ENCODE data around the gene RNF5. TPM values are rescaled to one million over a fixed set of nuclear protein-coding genes. Genes with fewer than 3 reads are reported as not detected.
"Not testable (repeated sequence)": the region's sequence is repeated elsewhere in the genome, so short reads cannot be mapped to it uniquely, and the experiment has no call there.

Gene RNF5
- total RNA-seq, 1 donor from 2014 or later = 60.7 TPM

DNA sequence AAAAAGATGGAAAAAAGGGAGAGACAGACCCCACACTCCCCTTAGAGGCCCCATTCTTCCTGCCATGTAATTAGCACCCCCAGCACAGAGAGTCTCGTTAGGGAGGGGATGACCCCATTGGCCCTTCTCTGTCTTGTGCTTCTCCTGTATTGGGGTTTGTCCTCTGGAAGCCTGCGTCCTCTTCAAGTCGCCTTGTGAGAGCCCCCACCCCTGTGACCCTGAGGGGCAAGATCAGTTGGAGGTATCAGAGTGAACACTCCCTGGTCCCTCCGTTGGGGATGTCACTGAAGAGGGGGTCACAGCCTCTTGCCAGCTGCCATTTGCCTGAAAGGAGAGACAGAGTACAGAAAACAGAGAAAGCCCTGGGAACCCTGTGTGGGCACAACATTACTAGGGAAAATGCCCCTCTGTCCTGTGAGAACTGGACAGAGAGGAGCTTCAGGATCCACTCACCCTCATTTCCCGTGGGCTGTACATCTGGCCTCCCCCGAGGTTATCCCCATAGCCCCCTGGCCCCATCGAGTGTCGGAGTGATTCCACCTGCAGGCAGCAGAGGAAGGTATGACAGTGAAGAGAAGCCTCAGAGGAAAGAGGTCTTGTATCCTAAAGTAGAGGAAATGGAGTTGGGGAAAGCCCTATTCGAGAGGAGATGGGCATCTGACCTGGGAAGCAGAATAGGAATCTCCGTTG, 8.1 kb downstream of the RNF5 start:
- intact Hi-C loops (cut with DNase I) = not testable (repeated sequence)

DNA sequence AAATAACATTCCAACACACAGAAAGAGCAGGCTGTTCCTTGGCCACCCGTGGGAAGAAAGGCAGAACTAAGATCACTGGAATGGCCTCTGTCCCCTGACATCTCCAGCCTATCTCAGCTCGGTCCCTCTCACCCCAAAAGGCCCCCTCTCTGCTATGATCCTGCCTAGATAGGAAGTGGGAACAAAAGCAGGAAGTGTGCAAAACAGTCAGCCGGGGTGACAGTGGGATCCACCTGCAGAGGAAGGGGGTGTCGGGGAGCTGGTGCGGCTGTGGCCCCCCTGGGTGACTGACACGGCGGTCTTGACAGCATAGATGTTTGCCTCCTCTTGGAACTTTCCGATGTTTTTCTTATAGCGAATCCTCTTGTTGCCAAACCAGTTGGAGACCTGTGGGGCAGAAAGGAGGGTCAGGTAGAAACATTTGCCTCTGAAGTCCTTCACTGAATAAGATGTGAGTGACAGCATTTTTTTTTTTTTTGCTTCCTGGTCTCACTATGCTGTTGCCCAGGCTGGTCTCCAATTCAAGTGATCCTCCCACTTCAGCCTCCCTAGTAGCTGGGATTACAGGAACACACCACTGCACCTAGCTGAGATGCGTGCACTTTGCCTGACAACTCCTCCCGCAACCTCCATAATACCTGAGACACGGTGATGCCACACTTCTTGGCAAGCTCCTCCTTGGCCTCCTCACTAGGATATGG, 9.0 kb downstream of the RNF5 start:
- no peak for DNase-seq (ENCODE audit: low spot score)
- intact Hi-C loops (cut with DNase I) = no loop called here

More for the DNA sequence above, 8.1 kb downstream of the RNF5 start:
- DNase-seq (ENCODE audit: low spot score) = not testable (repeated sequence)

- DNase-seq (ENCODE audit: low spot score); intact Hi-C loops (cut with DNase I): not testable (repeated sequence)
These were observed 9.6 kb downstream of the RNF5 start for GRCh38 chr6:32187725-32188380.

DNA sequence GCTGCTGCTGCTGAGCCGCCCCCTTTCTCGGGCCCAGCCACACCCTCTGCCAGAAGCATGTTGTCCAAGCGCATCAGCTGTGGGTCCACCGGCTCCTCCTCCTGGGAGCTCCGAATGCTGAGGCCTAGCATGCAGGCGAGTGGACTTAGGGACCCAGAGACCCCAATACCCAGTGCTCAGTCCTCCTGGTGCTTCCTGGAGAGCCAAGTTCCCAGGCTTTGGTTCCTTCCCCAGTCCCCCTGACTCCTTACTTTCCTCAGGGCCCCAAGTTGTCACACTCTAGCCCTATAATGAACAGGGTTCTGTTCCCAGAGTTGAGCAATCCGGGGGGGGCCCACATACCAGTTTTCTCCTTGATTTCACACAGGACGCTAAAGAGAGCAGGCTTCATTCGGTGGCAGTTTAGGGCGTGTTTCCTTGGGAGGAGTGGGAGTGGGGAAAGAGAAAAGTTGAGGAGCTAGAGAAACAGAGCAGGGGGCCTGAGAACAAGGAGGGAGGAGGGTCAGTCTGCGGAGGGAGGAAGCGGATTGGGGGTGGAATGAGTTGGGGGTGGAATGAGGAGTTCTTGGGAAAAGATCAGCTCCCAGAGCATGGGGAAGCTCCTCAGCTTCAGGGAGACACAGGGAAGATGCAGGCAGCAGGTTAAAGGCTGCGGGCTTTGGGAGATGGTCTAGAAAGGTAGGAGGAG, 10.3 kb downstream of the RNF5 start:
- no peak for DNase-seq (ENCODE audit: low spot score)
- intact Hi-C loops (cut with DNase I) = no loop called here

DNA sequence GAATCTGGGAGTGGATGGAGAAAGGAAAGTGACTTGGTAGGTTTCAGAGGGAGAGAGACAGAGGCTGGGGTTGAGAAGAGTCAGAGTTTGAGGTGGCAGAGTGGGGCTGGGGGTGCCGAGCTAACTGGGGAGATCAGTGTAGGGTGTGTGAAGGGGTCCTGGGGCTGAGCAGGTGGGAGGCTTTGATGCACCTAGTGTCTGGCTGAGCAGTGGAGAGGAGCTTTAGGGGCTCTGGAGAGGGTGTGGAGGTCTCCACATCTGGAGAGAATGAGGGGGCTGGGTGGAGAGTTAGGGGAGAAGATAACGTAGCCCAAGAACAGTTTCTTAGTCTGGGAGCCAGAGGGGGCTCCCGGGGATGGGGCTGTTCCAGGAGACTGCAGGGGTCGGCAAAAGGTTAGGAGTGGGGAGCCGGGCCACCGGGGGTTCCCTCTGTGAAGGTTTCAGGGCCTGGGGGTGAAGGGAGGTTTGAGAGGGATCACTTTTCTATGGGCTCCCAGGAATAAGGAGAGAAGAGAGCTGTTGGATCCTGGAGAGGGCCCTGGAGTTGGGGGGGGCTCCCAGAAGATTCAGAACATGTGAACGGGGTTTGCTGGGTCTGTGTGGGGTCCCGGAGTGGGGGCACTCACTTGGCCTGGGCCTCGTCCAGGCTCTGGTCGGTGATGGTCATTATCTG, 11.0 kb downstream of the RNF5 start:
- intact Hi-C loops (cut with DNase I) = no loop called here

GRCh38 chr6:32189742-32190053, 11.5 kb downstream of the RNF5 start:
- intact Hi-C loops (cut with DNase I) = no loop called here
- no peak for DNase-seq (ENCODE audit: low spot score)

More for the DNA sequence above, 11.0 kb downstream of the RNF5 start:
- no peak for DNase-seq (ENCODE audit: low spot score)

- peak; percentile 96 for DNase-seq (ENCODE audit: low spot score)
- intact Hi-C loops (cut with DNase I) = no loop called here
These were observed 12.0 kb downstream of the RNF5 start, which contains the start of gene PBX2 for GRCh38 chr6:32190054-32190851. Gene PBX2 (minus strand): TSS chr6:32190202. CDS start chr6:32189915, 287 bp downstream.

GRCh38 chr6:32190911-32191677, 12.9 kb downstream of the RNF5 start:
- peak; percentile 75 for DNase-seq (ENCODE audit: low spot score)
- intact Hi-C loops (cut with DNase I) = no loop called here

DNA sequence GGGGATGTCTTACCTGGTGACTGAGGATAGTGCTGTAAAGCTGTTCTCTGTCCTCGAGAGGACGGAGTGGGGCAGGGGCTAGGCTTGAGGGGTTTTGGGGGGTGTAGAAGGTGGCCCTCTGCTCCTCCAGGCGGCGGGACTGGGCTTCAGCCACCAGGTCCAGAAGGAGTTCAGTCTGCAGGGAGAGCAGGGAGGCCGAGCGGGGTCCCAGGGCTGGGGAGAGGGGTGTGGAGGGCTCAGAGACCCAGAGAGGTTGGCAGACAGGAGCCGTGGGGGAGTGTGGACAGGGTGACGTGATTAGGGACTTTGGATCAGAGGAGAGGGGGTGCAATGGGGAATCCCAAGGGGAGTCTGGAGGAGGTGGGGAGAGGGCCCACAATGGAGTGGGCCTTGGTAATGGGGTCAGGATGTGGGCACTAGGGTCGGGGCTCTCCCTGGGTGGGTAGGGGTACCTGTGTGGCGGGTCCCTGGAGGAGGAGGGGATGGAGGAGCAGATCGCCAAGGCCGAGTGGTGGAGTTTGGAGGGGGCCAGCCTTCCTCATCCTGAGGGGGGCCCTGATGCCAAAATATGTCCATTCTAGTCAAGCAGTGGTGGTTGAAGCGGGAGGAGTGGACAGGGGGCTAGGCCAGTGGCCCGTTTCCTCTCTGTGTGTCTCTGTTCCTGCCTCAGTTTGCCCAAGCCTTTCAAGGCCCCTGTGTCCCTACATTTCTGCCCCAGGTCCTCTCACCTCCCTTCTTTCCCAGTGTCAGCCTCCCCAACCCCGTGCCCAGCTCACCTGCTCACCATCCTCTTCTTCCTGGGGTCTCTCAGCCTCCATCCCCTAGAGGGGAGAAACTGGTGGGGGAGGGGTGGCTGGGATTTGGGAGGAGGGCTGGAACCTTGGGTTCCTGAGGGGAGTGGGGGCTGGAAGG, 13.7 kb downstream of the RNF5 start:
- intact Hi-C loops (cut with DNase I) = no loop called here
- DNase-seq (ENCODE audit: low spot score) = peak; percentile 75

DNA sequence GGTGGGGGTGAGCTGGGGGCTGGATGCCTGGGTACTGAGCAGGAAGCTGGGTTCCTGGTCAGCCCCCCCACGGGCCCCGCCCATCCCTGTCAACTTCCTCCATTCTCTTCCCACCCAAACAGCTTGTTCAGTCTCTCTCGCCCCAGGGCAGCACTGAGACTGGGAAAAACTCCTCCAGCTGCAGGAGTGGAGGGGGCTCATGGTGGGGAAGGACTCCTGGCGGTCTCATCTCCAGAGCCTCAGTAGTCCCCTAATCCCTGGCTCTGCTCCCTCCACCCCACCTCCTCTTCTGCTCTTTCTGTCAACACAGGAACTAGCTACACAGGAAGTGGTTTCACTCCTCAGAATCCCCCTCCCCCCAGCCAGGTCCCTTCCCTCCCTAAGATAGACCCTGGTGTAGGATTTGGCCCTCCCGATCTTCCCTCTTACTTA, 14.4 kb downstream of the RNF5 start, which contains the start of gene GPSM3:
Gene GPSM3 (minus strand): TSS at position 36 of the 432 bp plus-strand sequence. CDS start 130 bp downstream, outside the sequence.
- intact Hi-C loops (cut with DNase I) = no loop called here
- peak; percentile 87 for DNase-seq (ENCODE audit: low spot score)

DNA sequence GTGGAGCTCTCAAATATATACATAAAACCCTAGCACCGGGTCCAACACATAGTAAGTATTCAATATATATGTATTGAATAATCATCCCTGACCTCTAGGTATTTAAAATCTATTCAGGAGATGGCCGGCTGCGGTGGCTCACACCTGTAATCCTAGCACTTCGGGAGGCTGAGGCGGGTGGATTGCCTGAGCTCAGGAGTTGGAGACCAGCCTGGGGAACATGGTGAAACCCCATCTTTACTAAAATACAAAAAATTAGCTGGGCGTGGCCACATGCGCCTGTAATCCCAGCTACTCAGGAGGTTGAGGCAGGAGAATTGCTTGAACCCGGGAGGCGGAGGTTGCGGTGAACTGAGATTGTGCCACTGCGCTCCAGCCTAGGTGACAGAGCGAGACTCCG, 14.9 kb downstream of the RNF5 start:
- intact Hi-C loops (cut with DNase I); DNase-seq (ENCODE audit: low spot score): not testable (repeated sequence)

GRCh38 chr6:32194388-32194787, 16.2 kb downstream of the RNF5 start:
- intact Hi-C loops (cut with DNase I) = loop anchor here (2.0 kb wide), 1 partner anchor 18 kb away; the partner anchor contains the start of gene AGPAT1
- no peak for DNase-seq (ENCODE audit: low spot score)

DNA sequence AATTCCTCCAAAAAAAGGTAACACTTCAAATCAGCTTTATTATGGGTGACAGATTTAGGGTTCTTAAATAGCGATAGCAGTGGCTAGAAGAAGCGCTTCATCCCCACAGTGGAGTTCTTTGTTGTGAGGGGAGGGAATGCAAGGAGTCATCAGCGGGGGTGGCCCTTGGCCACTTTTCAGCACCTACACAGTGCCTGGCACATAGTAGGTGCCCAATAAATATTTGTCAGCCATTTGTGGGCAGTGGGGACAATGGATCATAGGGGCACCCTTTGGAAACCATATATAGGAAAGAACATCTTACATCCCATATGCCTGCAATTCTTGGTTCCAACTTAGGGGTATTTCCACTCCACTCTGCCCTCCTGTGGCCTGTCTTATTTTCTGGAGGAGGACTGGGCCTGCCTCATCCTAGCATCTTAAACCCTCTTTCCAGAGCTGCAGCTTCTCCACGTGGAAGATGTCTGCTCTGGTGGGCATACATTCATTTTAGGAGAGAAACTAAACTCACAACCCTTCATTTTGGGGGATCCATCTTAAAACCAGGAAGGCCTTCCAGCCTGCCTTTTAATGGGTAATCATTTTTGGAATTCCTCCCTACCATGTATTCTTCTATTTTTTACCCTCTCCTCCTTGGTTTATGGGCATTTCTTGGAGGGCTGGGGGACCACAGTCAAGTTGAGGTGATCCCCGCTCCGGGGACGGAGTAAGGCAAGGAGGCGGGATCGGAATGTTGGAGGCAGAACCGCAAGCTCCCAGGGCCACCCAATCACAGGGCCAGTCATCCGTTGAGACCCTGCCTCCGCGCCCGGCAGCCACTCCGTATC, 16.8 kb downstream of the RNF5 start:
- no peak for DNase-seq (ENCODE audit: low spot score)
- intact Hi-C loops (cut with DNase I) = loop anchor here (1.0 to 5.0 kb wide), 3 partner anchors 18 to 62 kb away; partner anchors contain the start of genes AGPAT1 and PPT2

DNA sequence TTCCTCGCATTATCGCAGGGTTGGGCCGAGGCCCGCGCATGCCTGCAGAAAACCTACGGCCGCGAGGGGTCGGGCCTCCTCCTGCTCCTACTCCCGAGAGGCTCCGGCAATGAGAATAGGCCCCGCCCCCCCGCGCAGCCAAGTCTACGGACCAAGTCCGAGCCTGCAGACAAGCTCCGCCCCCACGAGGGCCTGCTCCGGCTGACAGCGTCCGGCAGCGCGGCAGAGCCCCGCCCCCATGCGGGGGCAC, 17.4 kb downstream of the RNF5 start:
- peak; percentile 100 for DNase-seq (ENCODE audit: low spot score)
- intact Hi-C loops (cut with DNase I) = loop anchor here (1.0 to 5.0 kb wide), 3 partner anchors 19 to 62 kb away; partner anchors contain the start of genes AGPAT1 and PPT2

GRCh38 chr6:32195902-32196681, 17.9 kb downstream of the RNF5 start:
- DNase-seq (ENCODE audit: low spot score) = peak; percentile 94
- intact Hi-C loops (cut with DNase I) = loop anchor here (1.0 to 5.0 kb wide), 4 partner anchors 19 to 65 kb away; partner anchors contain the start of genes AGPAT1, FKBPL and PPT2

Measured in cardiac septum (tissue), 1 donor.